NCI-H774 (cell line): Measurements from ENCODE around the gene CD200.
"Not testable (repeated sequence)": the region's sequence is repeated elsewhere in the genome, so short reads cannot be mapped to it uniquely, and the experiment has no call there.

ENCODE experiments used
- DNase-seq: peaks from one replicate; lab custom pipeline; 2025; lab: John Stamatoyannopoulos, UW

Gene CD200

DNA sequence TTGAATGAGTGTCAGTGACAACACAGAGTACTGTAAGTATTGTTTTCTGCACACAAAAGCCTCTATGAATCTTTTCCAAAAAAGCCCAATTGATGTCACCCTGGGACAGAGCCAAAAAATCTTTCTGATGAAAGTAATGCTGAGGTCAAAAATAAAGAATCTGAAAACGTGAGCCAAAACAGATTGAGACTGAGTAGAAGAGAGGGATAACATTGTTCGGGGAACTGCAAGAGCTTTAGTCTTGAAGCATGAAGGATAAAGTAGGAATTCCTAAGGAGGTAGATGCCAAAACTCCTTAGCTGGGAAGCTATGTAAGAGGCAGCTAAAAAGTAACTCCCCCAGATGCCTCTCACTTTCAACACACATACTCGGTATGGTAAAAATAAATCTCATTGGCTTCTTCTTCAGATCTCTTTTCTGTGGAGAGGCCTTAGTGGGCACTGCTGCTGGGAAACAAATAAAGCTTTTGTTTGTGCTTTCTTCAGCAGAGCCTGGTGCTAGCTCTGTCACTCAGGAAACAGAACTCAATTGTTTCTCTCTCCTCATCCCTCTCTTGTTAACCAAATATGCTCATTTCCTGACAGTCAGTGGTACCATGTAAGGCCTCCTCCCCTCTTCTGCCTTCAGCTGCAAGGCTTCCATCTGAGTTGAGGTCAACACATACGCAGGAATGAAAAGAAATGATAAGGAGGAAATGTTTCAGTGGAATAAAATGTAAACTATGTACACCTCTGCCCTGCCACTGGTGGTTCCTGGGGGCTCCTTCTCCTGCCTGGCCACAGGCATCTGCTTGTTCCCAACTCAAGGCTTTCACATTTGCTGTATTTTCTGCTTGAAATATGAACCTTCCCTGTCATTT lies 58.1 kb downstream of the CD200 start:
- no peak for DNase-seq

DNA sequence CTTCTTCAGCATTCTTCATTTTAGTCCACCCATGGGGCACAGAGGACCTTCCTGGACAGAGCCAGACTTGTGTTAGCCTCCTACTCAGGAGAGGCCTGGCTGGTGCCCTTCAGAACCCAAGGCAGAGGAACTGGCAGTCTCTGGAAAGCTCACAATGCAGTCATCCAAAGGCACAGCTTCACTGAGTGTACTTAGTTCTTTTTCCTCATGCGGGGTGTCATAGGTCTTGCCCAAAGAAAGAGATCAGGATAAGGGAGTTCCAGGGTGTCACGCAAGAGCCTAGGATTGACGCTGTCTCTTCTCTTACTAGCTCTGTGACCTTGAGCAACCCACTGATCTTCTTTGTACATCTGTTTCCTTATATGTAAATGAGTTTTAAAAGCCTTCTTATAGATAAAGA lies 58.7 kb downstream of the CD200 start:
- no peak for DNase-seq

DNA sequence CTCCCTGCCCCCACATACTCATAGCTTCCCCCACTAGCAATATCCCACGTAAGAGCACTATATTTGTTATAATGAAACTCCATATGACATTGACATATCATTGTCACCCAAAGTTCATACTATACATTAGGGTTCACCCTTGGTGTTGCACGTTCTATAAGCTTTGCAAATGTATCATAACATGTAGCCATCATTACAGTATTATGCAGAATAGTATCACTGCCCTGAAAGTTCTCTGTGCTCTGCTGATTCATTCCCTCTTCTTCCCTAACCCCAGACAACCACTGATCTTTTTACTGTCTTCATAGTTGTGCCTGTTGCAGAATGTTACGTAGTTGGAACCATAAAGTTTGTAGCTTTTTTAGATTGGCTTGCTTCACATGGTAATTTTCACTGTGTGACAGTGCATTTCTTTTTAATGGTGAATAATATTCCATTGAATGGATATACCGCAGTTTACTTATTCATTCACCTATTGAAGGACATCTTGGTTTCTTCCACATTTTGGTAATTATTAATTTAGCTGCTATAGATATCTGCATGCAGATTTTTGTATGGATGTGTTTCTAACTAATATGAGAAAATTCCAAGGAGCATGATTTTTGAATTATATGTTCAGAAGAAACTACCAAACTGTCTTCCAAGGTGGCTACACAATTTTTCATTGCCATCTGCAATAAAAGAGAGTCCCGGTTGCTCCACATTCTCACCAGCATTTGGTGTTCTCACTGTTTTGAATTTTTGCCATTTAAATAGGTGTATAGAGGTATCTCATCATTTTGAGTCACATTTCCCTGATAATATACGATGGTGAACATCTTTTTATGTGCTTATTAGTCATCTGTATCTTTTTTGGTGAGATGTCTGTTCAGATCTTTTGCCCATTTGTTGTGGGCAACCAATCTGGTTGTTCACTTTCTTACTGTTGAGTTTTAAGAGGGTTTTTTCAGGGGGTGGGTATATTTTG lies 59.7 kb downstream of the CD200 start:
- no peak for DNase-seq

DNA sequence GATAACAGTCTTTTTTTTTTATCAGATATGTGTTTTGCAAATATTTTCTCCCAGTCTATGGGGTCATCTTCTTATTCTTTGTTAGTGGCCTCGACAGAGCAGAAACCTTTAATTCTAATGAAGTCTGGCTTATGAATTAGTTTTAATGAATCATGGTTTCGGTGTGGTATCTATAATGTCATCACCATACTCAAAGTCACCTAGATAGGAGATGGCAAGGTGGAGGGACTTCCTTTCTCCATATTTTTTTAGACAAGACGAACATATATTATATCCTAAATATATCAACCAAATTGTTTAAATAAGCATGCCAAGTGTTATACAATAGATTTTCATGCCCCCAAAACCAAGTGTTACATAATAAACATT lies 60.4 kb downstream of the CD200 start:
- DNase-seq = no peak

DNA sequence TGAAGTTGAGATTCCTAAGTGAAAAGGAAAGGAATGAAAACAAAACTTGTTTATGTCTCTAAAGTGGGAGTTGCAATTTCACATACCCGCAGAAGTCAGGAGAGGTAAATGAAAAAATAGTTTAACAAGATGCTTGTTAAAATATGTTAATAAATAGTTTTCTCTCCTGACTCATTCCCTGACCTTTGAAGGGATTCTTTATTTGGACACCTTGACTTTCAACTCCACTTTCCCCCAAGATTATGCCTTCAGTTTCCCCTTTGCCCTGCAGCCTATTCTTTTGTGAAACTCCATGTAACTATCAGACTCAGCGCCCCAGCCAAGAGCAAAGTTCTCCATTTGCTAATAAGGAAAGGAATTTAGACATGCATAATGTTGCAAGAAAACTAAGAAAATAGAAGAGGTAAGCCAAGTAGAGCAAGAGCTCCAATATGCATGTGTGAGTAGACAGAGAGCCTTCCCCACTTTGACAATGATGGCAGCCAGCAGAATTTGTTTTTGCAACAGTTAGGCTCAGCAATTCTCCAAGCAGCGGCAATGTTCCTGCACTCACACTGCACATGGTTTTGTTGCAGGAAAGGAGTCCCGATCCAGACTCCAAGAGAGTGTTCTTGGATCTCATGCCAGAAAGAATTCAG lies 61.2 kb downstream of the CD200 start:
- DNase-seq = no peak

DNA sequence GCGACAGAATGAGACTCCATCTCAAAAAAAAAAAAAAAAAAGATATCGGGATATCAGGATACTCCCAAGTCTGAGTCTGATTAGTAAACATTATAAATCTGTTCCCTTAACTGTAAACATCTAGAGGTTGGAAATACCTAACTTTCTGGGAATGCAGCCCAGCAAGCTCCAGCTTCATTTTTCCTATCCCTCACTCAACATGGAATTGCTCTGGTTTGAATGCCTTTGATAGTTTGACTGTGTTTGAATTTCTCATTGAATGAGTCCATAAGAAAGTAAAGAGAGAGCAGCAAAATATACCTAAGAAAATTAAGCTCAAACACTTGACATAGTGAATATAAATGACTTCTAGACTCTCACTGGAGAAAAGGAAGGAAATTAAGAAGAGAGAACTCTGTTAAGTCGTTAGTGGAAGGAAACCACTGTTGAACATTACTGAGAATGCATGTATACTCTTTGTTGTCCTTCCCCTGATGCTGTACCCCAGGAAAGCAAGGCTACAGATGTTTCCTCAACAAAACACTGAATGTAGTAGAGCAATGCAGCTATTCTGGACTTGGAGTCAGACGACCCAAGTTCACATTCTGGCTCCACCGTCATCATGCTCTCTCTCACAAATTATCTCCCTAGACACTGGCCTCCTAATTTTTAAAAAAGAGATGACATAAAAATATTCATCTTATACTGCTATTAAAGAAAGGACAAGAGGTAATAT lies 62.4 kb downstream of the CD200 start:
- DNase-seq = no peak

DNA sequence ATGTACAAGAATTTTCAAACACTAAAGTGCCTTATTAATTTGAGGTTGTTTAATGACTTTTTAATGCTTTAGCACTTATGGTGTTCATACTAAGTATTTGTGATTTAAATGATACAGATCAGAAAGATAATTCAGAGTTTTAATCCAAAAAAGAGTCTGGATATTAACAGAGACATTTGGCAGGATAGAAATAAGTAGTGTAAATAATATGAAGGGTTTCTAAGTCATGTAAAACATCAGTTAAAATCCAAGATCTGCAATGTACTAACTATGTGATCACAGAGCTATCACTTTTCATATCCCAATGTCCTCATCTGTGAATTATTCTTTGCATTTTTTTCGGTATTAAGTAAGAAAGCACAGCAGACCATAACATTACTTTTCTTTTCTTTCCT lies 62.9 kb downstream of the CD200 start:
- DNase-seq = no peak

DNA sequence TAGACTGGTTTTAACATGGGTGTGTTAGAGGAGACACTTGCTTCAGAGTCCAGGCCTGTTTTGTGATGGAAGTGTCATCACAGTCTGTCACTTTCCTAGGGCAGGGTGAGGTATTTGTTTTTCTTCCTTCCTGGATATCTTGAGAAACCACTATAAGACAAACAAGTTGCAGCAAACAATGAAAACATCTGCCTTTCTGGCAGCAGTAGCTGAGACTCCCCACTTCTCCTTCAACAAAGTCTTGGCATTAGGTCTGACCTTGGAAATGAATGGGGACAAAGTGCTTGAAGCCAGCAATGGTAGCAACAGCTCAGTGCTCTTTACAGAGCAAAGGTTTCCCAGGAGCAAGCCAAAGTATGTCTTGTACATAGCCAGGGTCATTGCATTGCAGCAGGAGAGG lies 64.6 kb downstream of the CD200 start:
- DNase-seq = no peak

DNA sequence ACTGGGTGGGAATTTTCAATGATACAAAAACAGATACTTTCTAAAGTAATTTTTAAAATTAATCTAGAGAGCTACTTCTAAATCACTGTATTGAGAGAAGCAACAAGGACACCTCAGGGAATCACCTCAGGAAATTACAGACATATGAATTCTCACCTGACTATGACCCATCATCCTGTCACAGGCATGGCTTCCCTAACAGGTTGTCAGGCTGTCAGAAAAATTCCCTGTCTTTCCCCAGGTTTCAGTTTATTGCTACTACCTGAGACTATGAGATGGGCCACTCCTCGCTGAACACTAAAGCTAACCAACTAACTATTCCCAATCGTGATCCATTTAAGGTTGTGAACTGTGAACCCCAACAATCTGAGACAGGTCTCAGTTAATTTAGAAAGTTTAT lies 66.1 kb downstream of the CD200 start:
- no peak for DNase-seq

DNA sequence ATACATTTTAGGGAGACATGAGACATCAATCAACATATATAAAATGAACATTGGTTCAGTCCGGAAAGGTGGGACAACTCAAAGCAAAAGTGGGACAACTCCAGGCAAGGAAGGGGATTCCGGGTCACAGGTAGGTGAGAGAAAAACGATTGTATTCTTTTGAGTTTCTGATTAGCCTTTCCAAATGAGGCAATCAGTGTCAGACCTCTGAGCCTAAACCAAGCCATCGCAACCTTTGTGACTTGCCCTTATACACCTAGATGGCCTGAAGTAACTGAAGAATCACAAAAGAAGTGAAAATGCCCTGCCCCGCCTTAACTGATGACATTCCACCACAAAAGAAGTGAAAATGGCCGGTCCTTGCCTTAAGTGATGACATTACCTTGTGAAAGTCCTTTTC lies 66.6 kb downstream of the CD200 start:
- not testable (repeated sequence) for DNase-seq

DNA sequence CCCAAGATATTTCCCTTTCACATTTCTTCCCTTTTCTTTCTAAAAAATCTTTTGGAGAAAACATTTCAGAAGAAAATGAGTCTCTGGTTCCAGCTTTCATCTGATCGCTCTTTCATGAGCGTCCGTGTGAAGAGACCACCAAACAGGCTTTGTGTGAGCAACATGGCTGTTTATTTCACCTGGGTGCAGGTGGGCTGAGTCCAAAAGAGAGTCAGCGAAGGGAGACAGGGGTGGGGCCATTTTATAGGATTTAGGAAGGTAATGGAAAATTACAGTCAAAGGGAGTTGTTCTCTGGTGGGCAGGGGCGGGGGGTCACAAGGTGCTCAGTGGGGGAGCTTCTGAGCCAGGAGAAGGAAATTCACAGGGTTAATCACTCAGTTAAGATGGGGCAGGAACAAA lies 67.4 kb downstream of the CD200 start:
- DNase-seq = not testable (repeated sequence)

DNA sequence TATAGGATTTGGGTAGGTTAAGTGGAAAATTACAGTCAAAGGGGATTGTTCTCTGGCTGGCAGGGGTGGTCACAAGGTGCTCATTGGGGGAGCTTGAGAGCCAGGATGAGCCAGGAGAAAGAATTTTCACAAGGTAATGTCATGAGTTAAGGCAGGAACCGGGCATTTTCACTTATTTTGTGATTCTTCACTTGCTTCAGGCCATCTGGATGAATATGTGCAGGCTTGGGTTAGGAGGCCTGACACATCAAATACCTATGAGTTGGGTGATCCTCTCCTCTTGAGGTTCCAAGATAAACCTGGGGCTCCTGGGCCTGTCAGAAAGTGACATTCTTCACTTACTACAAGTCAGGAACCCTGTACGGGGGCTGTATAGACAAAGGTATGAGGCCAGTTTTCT lies 68.7 kb downstream of the CD200 start:
- no peak for DNase-seq

DNA sequence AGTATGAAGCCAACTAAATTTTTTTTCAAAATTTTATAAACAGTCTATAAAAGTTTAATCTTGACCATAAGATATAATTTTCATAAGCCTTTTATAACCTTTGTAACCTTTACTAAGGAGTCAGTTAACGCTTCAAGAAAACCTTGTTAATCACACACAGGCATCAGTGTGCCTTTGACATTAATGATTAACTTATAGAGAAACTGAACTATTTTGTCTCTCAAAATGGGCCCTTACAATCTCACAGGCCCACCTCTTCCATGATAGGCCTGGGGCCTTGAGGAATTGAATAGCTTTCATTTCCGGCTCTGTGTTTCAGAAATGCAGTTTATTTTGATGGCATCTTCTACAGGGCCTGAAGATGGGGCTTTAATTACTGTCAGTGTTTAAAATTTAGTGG lies 70.1 kb downstream of the CD200 start:
- no peak for DNase-seq

DNA sequence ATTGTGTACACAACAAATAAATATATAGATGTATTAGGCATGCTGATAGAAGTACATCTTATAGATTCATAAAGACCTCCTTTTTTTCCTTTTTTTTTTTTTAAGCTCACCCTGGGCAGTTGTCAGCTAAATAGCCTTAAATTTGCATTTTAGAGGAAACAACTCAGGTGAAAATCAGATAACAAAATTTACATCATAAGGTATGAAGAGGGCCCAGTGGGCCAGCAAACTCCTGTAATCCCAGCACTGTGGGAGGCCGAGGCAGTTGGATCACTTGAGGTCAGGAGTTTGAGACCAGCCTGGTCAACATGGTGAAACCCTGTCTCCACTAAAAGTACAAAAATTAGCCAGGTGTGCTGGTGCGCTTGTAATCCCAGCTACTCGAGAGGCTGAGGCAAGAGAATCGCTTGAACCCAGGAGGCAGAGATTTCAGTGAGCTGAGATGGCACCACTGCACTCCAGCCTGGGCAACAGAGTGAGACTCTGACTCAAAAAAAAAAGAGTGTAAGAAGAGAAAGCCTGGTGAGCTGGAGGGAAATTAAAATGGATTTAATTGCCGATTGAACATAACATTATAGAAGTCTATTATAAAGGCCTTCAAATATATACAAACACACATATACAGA lies 72.1 kb downstream of the CD200 start:
- not testable (repeated sequence) for DNase-seq

DNA sequence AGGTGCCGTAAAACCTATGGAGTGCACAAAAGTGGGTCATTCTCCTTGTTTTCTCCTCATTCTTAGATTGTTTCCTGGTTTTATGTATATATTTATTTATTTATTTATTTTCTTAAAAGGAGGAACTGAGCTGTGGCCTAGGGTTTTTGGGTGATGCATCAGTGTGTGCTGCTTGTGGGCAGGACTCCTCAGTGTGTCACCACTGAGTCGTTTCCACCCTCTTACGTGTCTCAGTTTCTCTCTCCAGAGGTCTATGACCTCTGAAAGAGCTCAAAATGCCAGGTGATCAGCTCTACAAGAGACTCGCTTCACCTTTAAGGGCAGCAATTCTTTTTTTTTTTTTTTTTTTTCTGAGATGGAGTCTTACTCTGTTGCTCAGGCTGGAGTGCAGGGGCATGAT lies 72.9 kb downstream of the CD200 start:
- no peak for DNase-seq

DNA sequence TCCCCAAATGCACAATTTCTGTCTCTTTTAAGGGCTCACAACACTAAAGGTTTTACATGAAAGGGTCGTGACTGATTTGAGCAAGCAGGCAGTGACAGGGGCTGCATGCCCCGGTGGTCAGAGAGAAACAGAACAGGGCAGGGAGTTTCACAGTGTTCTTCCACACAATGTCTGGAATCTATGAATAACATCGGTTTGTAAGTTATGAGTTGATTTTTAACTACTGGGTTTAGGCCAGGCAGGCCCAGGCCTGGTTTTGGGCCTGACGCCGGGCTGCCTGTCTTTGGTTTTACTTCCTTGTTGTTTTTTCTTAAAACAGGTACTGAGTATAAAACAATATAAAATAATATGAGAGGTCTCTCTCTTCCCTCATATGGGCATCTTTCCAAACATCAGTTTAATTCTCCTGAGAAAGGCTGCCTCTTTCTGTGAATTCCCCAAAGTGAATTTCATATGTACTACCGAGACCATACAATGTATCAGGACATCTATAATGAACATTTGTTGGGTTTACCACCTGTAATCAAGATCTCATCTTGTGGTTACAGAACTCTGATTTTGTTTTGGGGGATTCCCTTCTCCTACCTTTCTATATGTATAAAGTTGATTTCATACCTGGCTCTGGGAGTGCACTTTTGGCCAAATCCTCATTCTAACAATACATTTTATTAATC lies 74.4 kb downstream of the CD200 start:
- no peak for DNase-seq

DNA sequence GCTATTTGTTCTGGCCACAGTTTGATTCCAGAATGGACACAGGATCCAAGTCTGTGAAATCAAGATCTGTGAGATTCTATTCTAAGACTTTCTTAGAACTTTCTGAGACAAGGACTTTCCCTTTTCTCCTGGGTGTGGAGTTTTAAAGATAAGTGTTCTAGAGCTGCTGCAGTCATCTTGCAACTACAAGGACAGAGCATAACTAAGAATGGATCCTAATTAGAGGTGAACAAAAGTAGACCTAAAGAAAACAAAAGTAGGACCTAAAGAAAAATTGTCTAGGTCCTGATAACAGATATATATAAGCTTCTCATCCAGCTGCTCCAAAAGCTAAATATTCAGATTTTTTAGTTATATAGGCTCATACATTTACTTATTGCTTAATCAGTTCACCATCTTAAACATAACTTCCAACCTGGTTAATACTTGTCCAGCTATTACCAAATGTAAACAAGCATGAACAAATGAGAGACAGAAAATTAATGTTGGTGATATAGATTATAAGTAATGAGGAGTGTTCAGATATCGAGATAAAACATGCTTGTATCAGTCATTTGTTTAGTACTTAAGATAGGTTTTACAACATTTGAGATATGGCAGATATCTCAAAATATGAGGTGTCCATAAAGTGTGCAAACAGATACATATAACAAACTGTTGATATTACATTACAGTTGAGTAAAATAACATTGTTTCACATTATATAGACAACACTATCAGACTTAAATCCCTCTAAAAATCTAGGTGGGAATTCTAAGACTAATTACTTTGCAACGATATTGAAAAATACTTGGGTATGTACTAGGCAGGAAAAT lies 75.1 kb downstream of the CD200 start:
- no peak for DNase-seq

DNA sequence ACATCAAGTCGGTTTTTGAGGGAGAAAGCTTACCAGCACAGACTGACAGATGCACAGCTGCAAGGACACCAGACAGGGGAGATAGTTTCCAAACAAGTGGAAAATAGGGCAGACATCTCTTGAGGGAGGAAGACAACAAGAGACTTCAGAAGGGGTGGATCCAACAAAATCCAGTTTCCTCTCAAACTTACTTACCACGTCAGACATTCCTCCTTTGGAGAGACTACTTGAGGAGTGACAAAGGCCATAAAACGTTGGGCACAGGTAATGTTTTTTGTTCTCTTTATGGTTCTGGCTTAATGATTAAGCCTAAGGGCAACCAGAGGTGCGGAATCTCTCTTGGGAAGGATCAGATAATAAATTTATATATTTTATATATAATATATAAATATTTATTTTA lies 76.1 kb downstream of the CD200 start:
- DNase-seq = no peak

DNA sequence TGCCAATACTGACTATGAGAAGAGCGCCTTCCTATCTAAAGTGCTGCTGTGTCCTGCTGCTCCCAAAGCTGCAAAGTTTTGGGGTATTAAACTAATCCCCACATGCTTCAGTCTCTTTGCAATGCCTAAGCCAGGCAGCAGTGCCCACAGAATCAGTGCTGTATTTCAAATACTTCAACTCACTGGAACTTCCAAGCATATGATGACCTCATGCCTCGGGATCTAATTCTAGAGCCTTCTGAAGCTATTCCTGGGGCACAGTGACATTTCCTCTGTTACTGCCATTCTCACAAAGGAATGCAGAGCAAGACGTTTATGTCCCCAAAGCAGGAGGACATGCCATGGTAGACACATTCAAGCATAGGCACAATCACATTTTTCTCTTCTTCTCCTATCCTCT lies 78.5 kb downstream of the CD200 start:
- DNase-seq = no peak
